ENCODE measurements around the gene BCL10.

DNA sequence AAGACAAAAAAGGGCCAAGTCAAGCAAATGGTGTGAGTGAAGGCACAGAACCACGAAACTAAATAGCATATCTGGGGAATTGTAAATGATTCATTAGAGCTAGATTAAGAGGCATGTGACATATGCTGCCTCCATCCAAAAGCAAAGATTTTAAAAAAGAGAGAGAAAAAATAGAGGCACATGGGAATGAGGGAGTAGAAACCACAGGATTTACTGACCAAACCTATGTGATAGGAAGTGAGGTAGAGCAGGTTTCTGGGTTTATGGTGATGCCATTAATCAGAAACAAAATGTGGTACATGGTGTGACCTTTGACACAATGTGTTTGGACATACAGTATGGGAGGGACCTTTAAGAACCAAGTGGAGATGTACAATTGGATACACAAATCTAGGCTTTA is 30.5 kb downstream of the BCL10 start:
- TF ChIP-seq, protein P1, sequence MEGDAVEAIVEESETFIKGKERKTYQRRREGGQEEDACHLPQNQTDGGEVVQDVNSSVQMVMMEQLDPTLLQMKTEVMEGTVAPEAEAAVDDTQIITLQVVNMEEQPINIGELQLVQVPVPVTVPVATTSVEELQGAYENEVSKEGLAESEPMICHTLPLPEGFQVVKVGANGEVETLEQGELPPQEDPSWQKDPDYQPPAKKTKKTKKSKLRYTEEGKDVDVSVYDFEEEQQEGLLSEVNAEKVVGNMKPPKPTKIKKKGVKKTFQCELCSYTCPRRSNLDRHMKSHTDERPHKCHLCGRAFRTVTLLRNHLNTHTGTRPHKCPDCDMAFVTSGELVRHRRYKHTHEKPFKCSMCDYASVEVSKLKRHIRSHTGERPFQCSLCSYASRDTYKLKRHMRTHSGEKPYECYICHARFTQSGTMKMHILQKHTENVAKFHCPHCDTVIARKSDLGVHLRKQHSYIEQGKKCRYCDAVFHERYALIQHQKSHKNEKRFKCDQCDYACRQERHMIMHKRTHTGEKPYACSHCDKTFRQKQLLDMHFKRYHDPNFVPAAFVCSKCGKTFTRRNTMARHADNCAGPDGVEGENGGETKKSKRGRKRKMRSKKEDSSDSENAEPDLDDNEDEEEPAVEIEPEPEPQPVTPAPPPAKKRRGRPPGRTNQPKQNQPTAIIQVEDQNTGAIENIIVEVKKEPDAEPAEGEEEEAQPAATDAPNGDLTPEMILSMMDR (IDR thresholded peaks at IDR 0.05) = no peak
- no peak for TF ChIP-seq POLR2A (IDR thresholded peaks at IDR 0.05)
